HepG2 (cell line): ENCODE results near the gene FHIT. TPM values are rescaled to one million over a fixed set of nuclear protein-coding genes. Genes with fewer than 3 reads are reported as not detected.
A peak's percentile ranks its signal among the peaks of the same experiment; 100 is the strongest.

Experiments used
- ATAC-seq: fragments of 200-7000 bp; cut with Tn5 transposase; 3 replicates; pipeline ENCODE4 v1.9.1; 2020; ENCODE audit warnings: mild to moderate bottlenecking, moderate library complexity
- BruUV-seq: library from RNA; stranded (reverse); fragments of 400-500 nt; replicated peaks from 2 replicates; lab custom pipeline; 2021; lab: Mats Ljungman, UMichigan
- CTCF ChIA-PET: fragments of 300-600 bp; formaldehyde crosslinking; extraction: SDS; loops from one replicate; lab custom pipeline; 2021; ENCODE audit warnings: low total read pairs, inconsistent platforms, low intra/inter-chr PET ratio; lab: Yijun Ruan, JAX
- POLR2A ChIA-PET: fragments of 350-600 bp; sonication (Branson Sonifier 250); formaldehyde crosslinking; loops from one replicate; lab custom pipeline; 2020; ENCODE audit warnings: antibody characterized with exemption, inconsistent platforms; lab: Yijun Ruan, JAX
- DNase-seq: peaks from one replicate; pipeline ENCODE4 v3.0.0-alpha.2; 2015; ENCODE audit warnings: low spot score
- FAIRE-seq: peaks from 3 replicates; lab custom pipeline; 2011; peaks lifted over from hg19 to GRCh38; lab: Jason Lieb, UNC
- H2AFZ ChIP-seq: one replicate; pipeline ENCODE4 v1.6.1; 2011; ENCODE audit warnings: low read length, inconsistent platforms
- H3K27ac ChIP-seq: fragments of 300-600 bp; 3 replicates; pipeline ENCODE4 v1.8.0; 2011; ENCODE audit warnings: mixed run types, mild to moderate bottlenecking, mixed read lengths, low read length, inconsistent platforms; ENCODE audit not compliant: insufficient read depth; ENCODE audit errors: extremely low read length
- H3K27me3 ChIP-seq, 2 experiments: fragments of 200-600 bp in 1 of 2; 2 replicates in 1 of 2; 3 replicates in 1 of 2; pipeline versions ENCODE4 v1.6.0 to v1.8.0; 2011; ENCODE audit warnings: low read length in 2 of 2, mild to moderate bottlenecking in 2 of 2, moderate library complexity in 2 of 2, inconsistent platforms in 1 of 2; ENCODE audit not compliant: insufficient read depth in 2 of 2, control insufficient read depth in 1 of 2
- H3K36me3 ChIP-seq, 2 experiments: fragments of 200-600 bp in 1 of 2; replicated peaks in 1 of 2; 2 replicates in 1 of 2; 3 replicates in 1 of 2; pipeline versions ENCODE4 v1.5.1 to v1.8.0; 2011; ENCODE audit warnings: low read length in 2 of 2, inconsistent platforms in 1 of 2; ENCODE audit not compliant: insufficient read depth in 2 of 2, control insufficient read depth in 1 of 2
- H3K4me1 ChIP-seq: 2 replicates; pipeline ENCODE4 v1.5.1; 2012; ENCODE audit warnings: low read length, inconsistent platforms; ENCODE audit not compliant: insufficient read depth
- H3K4me2 ChIP-seq: 2 replicates; pipeline ENCODE4 v1.6.0; 2011; ENCODE audit warnings: low read depth, low read length, inconsistent platforms
- H3K4me3 ChIP-seq, 3 experiments: fragments of 200-600 bp in 1 of 3; sonication (generic), shearing (Covaris generic) in 1 of 3; replicated peaks in 1 of 3; 2 replicates each; pipeline ENCODE4 v1.5.1; 2011 to 2016; ENCODE audit warnings: low read length in 3 of 3, inconsistent platforms in 2 of 3, low read depth in 2 of 3, mild to moderate bottlenecking in 2 of 3, control low read depth in 1 of 3, mixed read lengths in 1 of 3; ENCODE audit not compliant: insufficient read depth in 1 of 3
- H3K79me2 ChIP-seq: one replicate; pipeline ENCODE4 v1.6.1; 2011; ENCODE audit warnings: low read length, inconsistent platforms; ENCODE audit not compliant: insufficient read depth
- H3K9ac ChIP-seq: 2 replicates; pipeline ENCODE4 v1.6.0; 2011; ENCODE audit warnings: mild to moderate bottlenecking, low read depth, low read length, inconsistent platforms; ENCODE audit not compliant: insufficient read depth
- H3K9me3 ChIP-seq: 2 replicates; pipeline ENCODE4 v1.5.1; 2012; ENCODE audit warnings: mild to moderate bottlenecking, low read length
- H4K20me1 ChIP-seq: 2 replicates; pipeline ENCODE4 v1.6.0; 2011; ENCODE audit warnings: inconsistent platforms, mild to moderate bottlenecking, low read length, moderate library complexity; ENCODE audit not compliant: insufficient read depth
- CBX5 ChIP-seq: sonication (generic); formaldehyde crosslinking; IDR thresholded peaks from 2 replicates; pipeline ENCODE4 v1.4.0; 2020; ENCODE audit warnings: missing genetic modification reagents, borderline replicate concordance
- FOXA1 ChIP-seq, 2 experiments: fragments of 450-650 bp in 1 of 2; sonication (generic) in 1 of 2; formaldehyde crosslinking in 1 of 2; IDR thresholded peaks; 2 replicates each; pipeline versions ENCODE4 v1.4.0 to v1.6.1; 2016 to 2020; ENCODE audit warnings: missing genetic modification reagents in 1 of 2
- GLI4 ChIP-seq: sonication (generic); formaldehyde crosslinking; IDR thresholded peaks from 2 replicates; pipeline ENCODE4 v1.5.1; 2020; ENCODE audit warnings: missing genetic modification reagents, mild to moderate bottlenecking, moderate library complexity, borderline replicate concordance
- HCFC1 ChIP-seq: fragments of 150-350 bp; IDR thresholded peaks from 2 replicates; pipeline ENCODE4 v1.6.1; 2014; ENCODE audit warnings: low read depth, low read length
- HDAC2 ChIP-seq: sonication (generic); formaldehyde crosslinking; IDR thresholded peaks from 2 replicates; pipeline ENCODE4 v1.4.0; 2020; ENCODE audit warnings: missing genetic modification reagents
- HDAC6 ChIP-seq: fragments of 200-600 bp; sonication (generic); IDR thresholded peaks from 2 replicates; pipeline ENCODE4 v1.7.0; 2017; ENCODE audit warnings: mild to moderate bottlenecking, antibody characterized with exemption, low read length, low read depth
- KLF12 ChIP-seq: sonication (generic); formaldehyde crosslinking; IDR thresholded peaks from 2 replicates; pipeline ENCODE4 v1.4.0; 2020; ENCODE audit warnings: missing genetic modification reagents, borderline replicate concordance
- PAX8 ChIP-seq: sonication (generic); formaldehyde crosslinking; IDR thresholded peaks from 2 replicates; pipeline ENCODE4 v1.8.0; 2022; ENCODE audit warnings: mild to moderate bottlenecking, missing genetic modification reagents, borderline replicate concordance
- REL ChIP-seq: sonication (generic); formaldehyde crosslinking; conservative IDR thresholded peaks from 2 replicates; pipeline ENCODE4 v1.8.0; 2022; ENCODE audit warnings: mild to moderate bottlenecking, missing genetic modification reagents, moderate library complexity
- TOE1 ChIP-seq: sonication (generic); formaldehyde crosslinking; IDR thresholded peaks from 2 replicates; pipeline ENCODE4 v1.4.0; 2020; ENCODE audit warnings: mild to moderate bottlenecking, missing genetic modification reagents
- ZKSCAN5 ChIP-seq: sonication (generic); formaldehyde crosslinking; IDR thresholded peaks from 2 replicates; pipeline ENCODE4 v1.5.1; 2020; ENCODE audit warnings: mild to moderate bottlenecking, missing genetic modification reagents
- ZNF235 ChIP-seq: sonication (generic); formaldehyde crosslinking; IDR thresholded peaks from 2 replicates; pipeline ENCODE4 v1.8.1; 2023; ENCODE audit warnings: mild to moderate bottlenecking, missing genetic modification reagents, borderline replicate concordance
- ZNF580 ChIP-seq: IDR thresholded peaks from 2 replicates; pipeline ENCODE4 v1.6.1; 2016; ENCODE audit warnings: low read depth, borderline replicate concordance
- ZNF589 ChIP-seq: sonication (generic); formaldehyde crosslinking; conservative IDR thresholded peaks from 2 replicates; pipeline ENCODE4 v1.8.0; 2022; ENCODE audit warnings: mild to moderate bottlenecking, moderate library complexity, missing genetic modification reagents
- ZNF619 ChIP-seq: sonication (generic); formaldehyde crosslinking; IDR thresholded peaks from 2 replicates; pipeline ENCODE4 v1.4.0; 2020; ENCODE audit warnings: mild to moderate bottlenecking, missing genetic modification reagents
- ZNF7 ChIP-seq: IDR thresholded peaks from 2 replicates; pipeline ENCODE4 v1.6.1; 2016; ENCODE audit warnings: missing biosample characterization, missing genetic modification reagents
- WGBS: methylation state at CpG from one replicate; pipeline ENCODE4 v1.1.6; 2017; ENCODE audit warnings: low lambda C conversion rate; 5-methylcytosine and 5-hydroxymethylcytosine counted together
- in situ Hi-C: cut with HindIII; loops from 2 replicates; pipeline ENCODE4 v1.10.0; 2017; ENCODE audit warnings: low pct_unique_long_range_greater_than_20kb; ENCODE audit not compliant: extremely low pct_ligation_motif_present
- intact Hi-C: fragments of 100-400 bp; cut with micrococcal nuclease; formaldehyde crosslinking; loops from one replicate; pipeline ENCODE4 v1.10.0; 2022; ENCODE audit not compliant: unreplicated experiment
- polyA plus RNA-seq, 8 experiments: library from polyadenylated mRNA; depleted of rRNA in 3 of 8; stranded (reverse) in 7 of 8; unstranded in 1 of 8; fragments of >200 nt; fragmentation: Illumina TruSeq in 4 of 8; extraction: Trizol in 4 of 8; gene quantifications; 2 replicates each; pipeline versions ENCODE4 v1.2.1 to v1.2.3, GENCODE V29; 2011 to 2016; ENCODE audit warnings: low read depth in 4 of 8, missing spikeins in 1 of 8, mixed read lengths in 1 of 8; ENCODE audit not compliant: insufficient read depth in 1 of 8
- total RNA-seq, 5 experiments: library from RNA; depleted of rRNA; stranded (reverse); fragments of >200 nt; fragmentation: Illumina TruSeq; extraction: Trizol; gene quantifications; 2 replicates each; pipeline ENCODE4 v1.2.3, GENCODE V29; 2016; ENCODE audit warnings: low read depth in 1 of 5
- TF ChIP-seq, protein P1 (sequence below), 2 experiments: sonication (generic) in 1 of 2; formaldehyde crosslinking in 1 of 2; IDR thresholded peaks; 2 replicates each; pipeline versions ENCODE4 v1.5.1 to v1.6.1; 2011 to 2020; ENCODE audit warnings: borderline replicate concordance in 1 of 2, low read depth in 1 of 2, low read length in 1 of 2, mild to moderate bottlenecking in 1 of 2, missing genetic modification reagents in 1 of 2, moderate library complexity in 1 of 2
- TF ChIP-seq, protein P2 (sequence below): IDR thresholded peaks from 2 replicates; pipeline ENCODE4 v1.6.1; 2012; ENCODE audit warnings: low read depth, low read length, improper control_type of control experiment

FHIT gene
- total and polyA plus RNA-seq, 2 of the 13 experiments (the other 11 are each of a cell fraction or from before 2014, with no cell fraction given), result 4.0 to 4.6 TPM

DNA sequence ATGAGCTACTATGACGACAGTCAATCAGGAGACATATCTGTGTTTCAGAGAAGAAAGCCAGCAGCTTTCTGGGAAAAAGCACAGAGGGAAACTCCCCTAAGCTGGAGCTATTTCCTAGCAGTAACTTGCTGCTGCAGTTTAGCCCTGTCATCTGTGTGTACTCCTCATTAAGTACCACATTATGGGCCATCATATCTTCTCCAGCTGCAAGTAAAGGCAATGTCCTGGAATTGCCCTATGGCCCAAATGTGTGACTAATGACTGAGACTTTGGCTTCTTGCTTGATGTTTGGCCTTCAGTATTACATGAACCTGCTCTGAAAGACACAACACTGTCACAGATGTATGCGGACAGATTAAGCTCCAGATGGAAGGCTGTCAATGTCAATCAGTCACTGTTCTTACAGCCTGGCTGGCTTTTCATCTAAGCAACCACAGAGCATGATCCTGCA lies 190.8 kb downstream of the FHIT start:
- Histone ChIP-seq H3K4me3 (no peak overlapping the region), H3K36me3 (no peaks in the 10 kb centered on the region), H3K27me3 (no peaks in the 10 kb centered on the region), H3K79me2 (no peaks in the 10 kb centered on the region), H3K4me2 (peak overlapping the region; percentile 54), H3K4me1 (peaks cover 12% of the 10 kb centered on the region), H3K9ac (no peak overlapping the region; the same call in 1 of the 2 replicates), H2AFZ (no peak overlapping the region), H4K20me1 (no peaks in the 10 kb centered on the region), H3K9me3 (no peaks in the 10 kb centered on the region), H3K27ac (peak overlapping the region; percentile 37)
- no TSS peak for BruUV-seq
- peak; percentile 44 for DNase-seq
- in situ Hi-C loops, result no loop called here
- ATAC-seq, result peak; percentile 93
- POLR2A ChIA-PET, result no interaction called here
- peak; percentile 40 for FAIRE-seq
- CTCF ChIA-PET, result no interaction called here
- WGBS, result 73% methylated on average over 1 of the region's 2 CpGs
- intact Hi-C loops, result loop anchor here (2.0 kb wide), 1 partner anchor 30 kb away; no protein-coding TSS in a partner anchor
- TF ChIP-seq HDAC2 (CRISPR knock-in tag) (no peak), GLI4 (no peak), ZNF580 (CRISPR knock-in tag) (no peak), PAX8 (CRISPR knock-in tag) (no peak), HDAC6 (no peak), KLF12 (CRISPR knock-in tag) (no peak), FOXA1 (IDR thresholded peaks at IDR 0.05) (no peak), FOXA1 (CRISPR knock-in tag; IDR thresholded peaks at IDR 0.05) (no peak), ZNF589 (no peak), TOE1 (CRISPR knock-in tag) (no peak), ZNF619 (CRISPR knock-in tag) (no peak), ZKSCAN5 (CRISPR knock-in tag) (no peak), REL (CRISPR knock-in tag) (no peak), HCFC1 (no peak), ZNF7 (no peak), ZNF235 (CRISPR knock-in tag) (no peak), CBX5 (CRISPR knock-in tag) (no peak)
- TF ChIP-seq, protein P1, sequence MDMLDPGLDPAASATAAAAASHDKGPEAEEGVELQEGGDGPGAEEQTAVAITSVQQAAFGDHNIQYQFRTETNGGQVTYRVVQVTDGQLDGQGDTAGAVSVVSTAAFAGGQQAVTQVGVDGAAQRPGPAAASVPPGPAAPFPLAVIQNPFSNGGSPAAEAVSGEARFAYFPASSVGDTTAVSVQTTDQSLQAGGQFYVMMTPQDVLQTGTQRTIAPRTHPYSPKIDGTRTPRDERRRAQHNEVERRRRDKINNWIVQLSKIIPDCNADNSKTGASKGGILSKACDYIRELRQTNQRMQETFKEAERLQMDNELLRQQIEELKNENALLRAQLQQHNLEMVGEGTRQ (IDR thresholded peaks at IDR 0.05; ENCODE audit: low read depth, low read length), result no peak
- TF ChIP-seq, protein P1 (CRISPR knock-in tag; IDR thresholded peaks at IDR 0.05; ENCODE audit: borderline replicate concordance), result no peak
- TF ChIP-seq, protein P2, sequence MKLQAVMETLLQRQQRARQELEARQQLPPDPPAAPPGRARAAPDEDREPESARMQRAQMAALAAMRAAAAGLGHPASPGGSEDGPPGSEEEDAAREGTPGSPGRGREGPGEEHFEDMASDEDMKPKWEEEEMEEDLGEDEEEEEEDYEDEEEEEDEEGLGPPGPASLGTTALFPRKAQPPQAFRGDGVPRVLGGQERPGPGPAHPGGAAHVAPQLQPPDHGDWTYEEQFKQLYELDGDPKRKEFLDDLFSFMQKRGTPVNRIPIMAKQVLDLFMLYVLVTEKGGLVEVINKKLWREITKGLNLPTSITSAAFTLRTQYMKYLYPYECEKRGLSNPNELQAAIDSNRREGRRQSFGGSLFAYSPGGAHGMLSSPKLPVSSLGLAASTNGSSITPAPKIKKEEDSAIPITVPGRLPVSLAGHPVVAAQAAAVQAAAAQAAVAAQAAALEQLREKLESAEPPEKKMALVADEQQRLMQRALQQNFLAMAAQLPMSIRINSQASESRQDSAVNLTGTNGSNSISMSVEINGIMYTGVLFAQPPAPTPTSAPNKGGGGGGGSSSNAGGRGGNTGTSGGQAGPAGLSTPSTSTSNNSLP, result peak; percentile 37; the same call in 1 of the 2 replicates
